Stimulated activated CD8-positive, alpha-beta memory T cell treated with anti-CD3 and anti-CD28 coated beads, Interleukin-7, amount 100 ng/mL, for 24 hours (primary cell): ENCODE data around the gene INPP5F.
"Not testable (repeated sequence)": the region's sequence is repeated elsewhere in the genome, so short reads cannot be mapped to it uniquely, and the experiment has no call there.

ENCODE experiments used
- DNase-seq: peaks from one replicate; pipeline ENCODE4 v3.0.0-alpha.2; 2020; ENCODE audit warnings: low read depth

The INPP5F gene

DNA sequence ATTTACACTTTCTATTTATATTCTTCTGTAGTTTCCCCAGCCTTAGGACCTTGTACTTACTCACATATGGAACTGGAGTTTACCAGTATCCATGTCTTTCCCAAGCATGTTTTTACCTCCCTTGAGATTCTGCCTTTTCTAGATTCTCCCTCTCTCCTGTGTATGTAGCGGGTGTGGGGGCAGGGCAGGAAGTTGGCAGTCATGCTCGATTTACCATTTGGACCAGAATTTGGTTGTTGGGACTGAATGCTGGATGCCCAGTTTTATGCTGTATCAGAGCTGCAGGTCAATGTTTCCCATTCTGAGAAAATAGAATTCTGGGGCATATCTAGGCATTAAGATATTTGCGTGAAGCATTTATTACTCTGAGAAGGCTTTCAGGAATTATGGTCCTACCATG is 14.2 kb downstream of the INPP5F start:
- no peak for DNase-seq

DNA sequence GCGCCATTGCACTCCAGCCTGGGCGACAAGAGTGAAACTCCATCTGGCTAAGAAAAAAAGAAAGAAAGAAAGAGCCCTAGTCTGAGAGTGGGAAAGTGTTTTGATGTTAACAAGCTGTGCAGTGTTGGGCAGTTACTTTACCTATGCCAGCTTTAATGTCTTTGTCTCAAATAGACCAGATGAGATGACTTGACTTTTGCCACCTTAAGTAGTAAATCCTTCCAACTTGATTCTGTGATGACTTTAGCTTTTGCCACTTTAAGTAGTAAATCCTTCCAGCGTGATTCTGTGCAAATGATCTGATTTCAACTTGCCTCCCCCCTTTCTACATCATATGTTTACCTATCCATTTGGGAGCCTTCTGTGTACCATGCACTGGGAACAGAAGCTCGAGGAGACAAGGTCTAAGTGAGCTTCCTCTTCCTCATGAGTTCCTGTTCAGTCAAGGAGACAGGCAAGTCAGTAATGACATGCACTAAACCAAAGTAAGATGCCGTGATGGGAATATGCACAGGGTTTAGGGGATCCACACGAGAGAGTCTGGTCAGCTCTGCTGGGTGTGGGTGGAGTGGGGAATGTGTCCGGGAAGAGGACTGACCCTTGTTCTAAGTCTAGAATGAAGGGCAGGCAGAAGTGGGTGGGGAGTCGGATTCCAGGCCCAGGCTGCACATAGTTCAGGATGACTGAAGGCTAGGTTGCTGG is 17.2 kb downstream of the INPP5F start:
- DNase-seq, result no peak

DNA sequence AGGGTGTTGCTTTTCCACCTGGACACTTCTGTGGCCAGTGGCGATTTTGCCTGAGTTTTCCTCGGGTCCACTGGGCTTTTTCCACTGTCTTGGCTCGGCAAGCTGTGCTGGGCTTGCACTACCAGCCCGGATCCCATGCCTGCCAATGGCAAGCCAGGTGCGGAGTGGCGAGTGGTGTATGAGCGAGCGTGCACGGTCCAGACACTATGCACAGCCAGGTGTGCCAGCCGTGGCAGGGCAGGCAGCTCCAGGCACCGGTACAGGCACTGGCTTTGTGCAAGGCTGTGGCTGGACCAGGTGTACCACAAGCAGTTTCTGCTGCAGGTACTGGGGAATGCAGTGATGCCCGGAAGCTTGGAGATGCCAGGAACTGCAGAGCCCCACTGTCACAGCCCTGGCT is 22.1 kb downstream of the INPP5F start:
- DNase-seq, result no peak

DNA sequence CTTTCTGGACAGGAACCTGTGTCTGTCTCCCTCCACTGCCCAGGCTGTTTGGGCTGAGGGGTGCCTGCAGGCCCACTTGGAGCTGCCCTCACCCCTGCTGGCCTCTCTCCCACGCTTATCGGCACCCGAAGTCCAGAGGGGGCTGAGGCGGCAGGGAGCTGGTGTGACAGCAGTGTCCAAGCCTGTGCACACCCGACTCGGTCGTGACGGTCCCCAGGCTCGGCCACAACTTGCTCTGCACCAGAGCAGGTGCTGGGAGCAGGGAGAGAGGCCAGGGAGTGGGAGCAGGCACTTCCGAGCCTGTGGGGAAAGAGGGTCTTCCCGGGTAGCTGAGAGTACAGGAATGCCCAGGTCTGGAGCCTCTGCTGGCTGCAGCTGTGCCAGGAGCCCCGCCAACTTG is 23.0 kb downstream of the INPP5F start:
- DNase-seq, result no peak

DNA sequence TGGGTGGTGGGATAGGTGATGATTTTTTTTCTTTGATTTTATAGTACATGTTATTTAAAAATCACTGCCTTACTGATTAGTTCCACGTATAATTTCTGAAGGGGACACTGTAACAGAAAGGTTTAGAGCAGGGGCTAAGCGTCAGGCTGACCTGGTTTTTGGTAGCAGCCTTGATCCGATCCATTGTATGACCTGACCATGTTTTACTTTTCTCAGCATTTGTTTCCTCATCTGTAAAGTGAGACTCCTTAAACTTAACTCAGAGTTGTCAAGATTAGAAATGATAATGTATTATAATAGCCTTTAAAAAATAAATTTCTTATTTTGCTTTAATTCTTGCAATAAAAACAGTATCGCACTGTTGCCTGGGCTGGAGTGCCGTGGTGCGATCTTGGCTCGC is 23.6 kb downstream of the INPP5F start:
- DNase-seq, result no peak

DNA sequence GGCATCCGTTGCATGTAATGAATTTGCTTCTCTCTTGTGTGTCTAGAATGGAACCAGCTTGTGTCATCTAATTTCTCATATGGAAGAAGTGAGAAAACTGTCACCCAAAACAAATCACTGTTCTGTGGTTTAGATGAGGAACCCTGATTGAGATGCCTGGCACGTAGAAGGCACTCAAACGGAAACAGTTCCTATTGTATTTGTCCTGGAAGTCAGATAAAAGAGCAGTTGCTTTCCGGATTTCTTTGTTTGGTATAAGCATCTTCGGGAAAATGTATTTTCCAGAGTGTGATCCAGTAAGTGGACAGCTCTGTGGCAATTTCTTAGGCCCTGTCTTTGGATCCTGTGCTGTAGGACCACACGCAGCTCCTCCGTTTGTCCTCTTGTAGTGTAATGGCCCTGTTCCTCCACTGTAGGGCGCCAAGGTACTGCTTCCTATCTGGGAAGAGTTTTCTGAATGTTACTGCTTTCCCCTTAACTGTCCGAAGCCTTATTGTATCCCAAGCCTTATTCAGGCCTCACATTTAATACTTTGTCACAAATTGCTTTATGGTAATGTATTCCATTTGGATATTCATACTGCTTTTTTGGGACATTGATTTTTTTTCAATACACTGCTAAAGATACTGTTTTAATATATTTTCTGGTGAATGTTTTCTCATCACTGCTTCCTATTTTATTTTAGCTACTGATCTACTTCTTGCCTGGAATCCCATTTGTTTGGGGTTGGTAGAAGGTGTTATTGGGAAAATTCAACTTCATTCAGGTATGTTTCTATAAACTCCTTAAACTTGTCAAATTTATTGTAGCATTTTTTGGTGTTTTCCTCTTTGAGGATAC is 24.8 kb downstream of the INPP5F start:
- peak; percentile 18 for DNase-seq

DNA sequence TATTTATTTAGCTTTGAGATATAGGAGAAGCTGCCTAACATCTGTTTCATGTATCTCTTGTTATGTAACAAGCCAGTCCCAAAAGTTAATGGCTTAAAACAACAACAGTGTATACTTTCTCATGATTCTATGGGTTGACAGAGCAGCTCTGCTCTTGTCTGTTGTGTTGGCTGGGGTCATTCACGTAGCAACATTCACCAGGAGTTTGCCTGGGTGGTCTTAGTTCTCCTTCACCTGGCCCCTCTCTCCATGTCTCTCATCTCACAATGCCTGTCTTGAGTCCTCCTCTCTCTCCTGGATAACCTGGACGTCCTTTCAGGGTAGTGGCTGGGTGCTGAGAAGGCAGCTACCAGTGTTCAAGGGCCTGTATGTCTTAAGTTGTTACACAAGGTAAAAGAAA is 27.5 kb downstream of the INPP5F start:
- DNase-seq, result no peak

DNA sequence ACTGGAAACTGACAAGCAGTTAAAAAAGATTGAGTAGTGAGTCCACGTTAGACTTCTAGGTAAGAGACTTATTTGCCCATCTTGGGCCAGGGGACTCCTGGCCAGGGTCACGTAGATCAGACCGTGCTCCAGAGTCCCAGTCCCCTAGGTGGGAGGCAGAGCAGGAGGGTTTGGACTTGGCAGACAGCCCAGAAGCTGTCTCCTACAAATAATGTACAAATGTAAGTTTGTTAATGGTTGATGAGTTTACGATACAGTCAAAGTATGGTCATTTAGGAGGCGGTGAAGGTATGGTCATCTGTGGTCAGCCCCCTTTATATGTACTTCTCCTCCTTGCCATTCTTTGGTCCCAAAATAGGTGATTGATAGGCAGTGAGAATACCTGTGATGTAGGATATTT is 28.2 kb downstream of the INPP5F start:
- DNase-seq, result no peak

DNA sequence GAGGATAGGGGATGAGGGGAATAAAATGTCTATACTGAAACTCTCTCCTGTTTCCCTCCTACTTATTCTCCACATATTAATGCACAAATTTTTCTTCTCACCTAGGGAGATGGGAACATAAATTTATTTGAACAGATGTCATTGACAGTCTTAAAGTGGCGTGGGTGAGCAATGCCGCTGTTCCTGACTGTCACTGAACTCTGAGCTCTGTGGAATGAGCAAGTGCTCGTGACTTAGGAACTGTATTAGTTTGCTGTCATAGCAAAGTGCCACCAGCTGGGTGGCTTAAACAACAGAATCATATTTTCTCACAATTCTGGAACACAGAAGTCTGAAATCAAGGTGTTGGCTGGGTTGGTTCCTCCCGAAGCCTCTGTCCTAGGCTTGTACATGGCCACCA is 29.1 kb downstream of the INPP5F start:
- no peak for DNase-seq

DNA sequence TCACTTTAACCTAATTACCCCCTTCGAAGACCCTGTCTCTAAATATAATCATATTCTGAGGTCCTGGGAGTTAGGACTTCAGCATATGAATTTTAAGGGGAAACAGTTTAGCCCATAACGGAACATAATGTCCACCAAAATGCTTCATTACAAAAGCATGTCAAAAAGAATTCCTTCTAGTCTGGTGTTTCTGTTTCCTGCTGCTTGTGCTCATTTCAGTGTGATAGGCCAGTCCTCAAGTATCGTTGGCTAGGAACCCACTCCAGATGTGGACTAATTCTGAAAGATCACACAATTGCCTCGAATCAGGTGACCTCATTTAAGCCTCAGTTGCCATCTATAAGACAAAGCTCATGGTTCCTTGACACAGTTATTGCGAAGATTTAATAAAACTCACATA is 29.6 kb downstream of the INPP5F start:
- DNase-seq, result no peak

DNA sequence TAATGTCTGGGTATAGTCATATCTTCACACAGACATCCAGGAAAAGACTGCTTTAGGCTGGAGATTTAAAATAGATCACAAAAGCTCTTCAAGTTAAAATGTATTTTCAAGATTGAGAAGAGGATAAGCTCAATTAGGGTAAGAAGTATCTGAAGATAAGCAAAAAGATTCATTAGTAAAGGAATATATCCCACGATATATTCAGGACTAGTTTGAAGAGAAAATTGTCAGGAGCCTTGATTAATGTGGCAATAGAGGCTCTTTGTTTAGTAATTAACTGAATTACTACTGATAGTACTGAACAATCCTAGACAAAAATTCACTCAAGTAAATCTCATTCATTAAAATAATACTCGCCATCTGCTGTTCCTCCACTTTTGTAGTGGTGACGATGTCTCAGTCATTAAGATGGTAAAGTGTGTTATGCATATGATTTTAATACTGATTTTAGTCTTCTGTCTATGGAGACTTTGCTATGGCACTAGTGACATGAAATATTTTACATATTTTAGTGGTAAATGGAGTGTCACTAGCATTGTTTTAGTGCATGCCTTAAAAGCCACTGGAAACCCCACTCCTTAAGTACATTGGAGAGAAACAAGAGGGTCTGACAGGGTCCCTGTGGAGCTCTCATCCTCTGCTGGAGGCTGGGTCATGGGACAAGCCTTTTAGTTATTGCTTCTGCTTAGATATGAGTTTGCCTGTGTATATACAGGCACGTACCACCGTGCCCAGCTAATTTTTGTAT is 32.8 kb downstream of the INPP5F start:
- no peak for DNase-seq

DNA sequence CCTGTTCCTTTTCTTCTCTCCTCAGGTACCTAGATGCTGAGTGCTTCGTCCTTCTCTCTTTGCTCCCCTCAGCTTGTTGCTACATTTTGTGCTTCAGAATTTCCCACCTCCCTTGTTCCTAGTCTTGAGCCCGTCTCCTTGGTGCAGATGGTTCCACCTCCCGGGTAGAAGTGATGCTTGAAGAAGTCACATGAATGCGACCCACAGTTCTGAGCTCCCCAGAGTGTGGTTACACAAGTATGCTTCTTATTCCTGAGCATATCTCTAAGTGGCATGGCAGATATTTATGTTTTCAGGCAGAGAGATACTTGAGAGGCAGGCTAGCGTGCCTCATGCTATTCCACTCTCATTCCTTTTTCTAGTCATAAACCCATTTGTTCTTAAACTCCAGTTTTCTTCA is 34.0 kb downstream of the INPP5F start:
- DNase-seq, result no peak

DNA sequence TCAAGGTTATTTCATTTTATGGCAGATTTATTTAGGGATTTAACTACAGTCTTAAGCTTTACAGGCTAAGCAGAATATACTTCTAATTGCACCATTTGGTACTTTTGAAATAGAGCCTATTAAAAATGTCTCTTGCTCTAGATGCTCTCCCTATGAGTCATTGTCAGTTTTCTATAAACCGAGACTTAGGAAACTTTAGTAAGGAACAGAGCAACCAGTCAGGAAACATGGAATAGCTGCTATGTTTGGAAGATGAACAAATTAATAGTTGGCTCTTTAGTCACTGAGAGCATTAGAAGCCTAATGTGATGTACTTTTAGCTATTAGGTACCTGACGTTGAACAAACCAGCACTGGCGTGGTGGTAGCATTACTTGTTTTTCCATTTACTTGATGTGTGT is 35.3 kb downstream of the INPP5F start:
- DNase-seq, result no peak

DNA sequence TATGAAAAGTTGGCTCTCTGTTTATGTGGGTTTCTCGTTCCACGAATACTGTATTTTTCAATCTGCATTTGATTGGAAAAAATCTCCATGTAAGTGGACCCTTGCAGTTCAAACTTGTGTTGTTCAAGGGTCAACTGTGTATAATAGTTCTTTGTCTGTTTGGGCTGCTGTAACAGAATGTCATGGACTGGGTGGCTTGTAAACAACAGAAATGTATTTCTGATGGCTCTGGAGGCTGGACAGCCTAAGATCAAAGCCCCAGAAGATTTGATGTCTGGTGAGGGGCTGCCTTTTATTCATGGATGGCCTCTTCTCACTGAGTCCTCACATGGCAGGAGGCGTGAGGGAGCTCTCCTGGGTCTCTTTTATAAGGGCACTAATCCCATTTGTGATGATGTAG is 36.2 kb downstream of the INPP5F start:
- no peak for DNase-seq

DNA sequence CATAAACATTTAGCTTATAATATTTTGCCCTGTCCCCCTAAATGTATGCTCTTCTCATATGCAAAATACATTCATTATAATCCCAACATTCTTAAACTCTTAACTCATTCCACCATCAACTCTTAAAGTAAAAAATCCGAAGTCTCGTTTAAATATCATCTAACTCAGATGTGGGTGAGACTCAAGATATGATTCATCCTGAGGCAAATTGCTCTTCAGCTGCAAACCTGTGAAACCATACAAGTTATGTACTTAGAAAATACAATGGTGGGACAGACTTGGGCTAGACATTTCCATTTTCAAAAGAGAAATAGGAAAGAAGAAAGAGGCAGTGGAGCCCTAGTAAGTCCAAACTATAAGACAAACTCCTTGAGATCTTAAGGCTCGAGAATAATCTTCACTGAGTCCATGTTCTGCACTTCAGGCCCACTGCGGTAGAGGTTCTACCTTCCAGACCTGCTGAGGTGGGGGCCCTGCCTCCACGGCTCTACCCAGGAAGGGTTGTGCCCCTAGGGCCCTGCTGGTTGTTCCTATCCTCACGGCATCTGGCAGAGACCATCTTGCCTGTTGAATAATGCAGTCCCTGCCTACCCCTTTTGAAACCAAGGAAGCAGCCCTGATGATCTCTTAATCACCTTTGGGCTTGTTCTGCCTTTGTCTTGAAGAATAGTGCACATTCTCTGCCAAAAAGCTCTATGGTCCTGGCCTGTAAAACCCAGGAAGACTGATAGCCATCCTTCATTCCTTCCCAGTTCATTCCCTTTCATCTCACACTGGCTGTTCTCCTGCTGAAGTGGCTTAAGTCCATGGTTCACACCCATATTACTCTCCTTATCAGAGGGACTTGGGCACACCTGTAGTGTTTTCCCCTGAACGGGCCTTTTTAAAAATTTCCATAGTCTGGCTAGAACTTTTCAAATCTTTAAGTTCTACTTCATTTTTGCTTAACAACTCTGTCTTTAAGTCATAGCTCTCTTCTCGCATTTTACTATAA is 37.3 kb downstream of the INPP5F start:
- no peak for DNase-seq

DNA sequence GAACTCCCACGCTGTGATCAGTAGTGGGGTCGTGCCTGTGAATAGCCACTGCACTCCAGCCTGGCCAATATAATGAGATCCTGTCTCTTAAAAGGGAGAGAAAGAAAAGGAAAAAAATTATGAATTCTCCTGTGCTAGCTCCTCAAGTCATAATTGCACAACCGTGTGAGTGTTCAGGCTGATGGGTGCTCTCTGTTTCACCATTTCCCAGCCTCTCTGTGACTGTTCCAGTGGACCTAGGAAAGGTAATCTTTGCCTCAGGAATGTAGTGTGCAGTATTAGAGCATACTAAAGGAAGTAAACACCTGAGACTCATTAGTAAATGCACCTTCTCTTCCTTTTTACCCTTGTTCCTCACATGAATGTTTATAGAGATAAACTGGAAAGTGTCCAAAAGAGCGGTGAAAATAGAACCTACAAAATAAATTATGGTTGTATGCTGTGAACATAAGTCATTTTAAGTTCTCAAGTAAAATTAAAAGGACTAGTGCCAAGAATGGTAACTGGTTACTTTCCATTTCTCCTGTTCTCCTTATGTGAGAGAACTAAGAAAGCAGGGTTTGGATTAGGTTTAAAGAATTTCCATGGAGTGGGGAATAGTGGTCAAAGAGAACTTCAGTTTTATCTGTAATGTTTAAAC is 42.7 kb downstream of the INPP5F start:
- DNase-seq, result no peak

DNA sequence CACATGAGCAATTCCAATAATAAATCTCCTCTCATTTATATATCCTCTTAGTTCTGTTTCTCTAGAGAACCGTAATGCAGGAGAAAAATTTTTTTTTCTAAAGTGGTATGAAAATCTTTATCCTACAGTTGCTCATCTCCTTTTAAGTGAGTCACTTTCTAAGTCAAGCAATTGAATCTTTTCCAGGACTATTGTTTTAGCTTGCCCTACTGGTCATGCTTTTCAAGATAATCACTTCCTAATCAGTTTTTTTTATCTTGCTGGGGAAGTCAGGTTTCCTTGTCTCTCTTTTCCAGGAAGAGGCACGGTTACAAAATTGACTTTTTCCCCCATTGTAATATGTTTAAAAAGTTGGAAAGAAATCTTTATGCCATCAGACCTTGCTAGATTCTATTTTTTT is 44.0 kb downstream of the INPP5F start:
- DNase-seq, result no peak

DNA sequence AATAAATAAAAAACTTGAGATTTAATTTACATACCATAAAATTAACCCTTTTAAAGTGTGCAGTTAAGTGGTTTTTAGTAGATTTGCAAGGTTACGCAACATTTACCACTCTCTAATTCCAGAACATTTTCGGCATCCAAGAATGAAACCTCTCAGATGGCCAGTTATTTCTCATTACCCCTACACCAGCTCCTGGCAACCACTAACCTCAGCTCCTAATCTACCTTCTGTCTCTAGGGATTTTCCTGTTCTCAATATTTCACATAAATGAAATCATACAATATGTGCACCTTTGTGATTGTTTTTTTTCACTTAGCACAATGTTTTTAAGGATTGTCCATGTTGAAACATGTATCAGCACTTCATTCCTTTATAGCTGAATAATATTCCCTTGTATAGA is 45.1 kb downstream of the INPP5F start:
- DNase-seq, result no peak

DNA sequence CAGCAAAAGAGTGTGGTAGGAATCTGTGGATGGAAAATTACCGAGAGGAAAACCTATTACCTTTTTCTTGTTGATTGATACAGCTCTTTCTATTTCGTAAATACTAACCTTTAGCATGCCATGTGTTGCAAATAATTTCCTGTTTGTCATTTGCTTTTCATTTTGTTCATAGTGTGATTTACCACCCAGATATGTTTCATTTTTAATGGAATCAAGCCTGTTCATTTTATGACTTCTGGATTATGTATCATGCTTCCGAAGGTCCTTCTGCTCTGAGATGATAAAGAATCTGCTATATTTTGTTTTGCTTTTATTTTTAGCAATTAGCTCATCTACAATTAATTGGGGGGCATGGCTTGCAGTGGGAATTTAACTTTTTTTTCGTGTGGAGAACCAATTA is 46.5 kb downstream of the INPP5F start:
- DNase-seq, result no peak

DNA sequence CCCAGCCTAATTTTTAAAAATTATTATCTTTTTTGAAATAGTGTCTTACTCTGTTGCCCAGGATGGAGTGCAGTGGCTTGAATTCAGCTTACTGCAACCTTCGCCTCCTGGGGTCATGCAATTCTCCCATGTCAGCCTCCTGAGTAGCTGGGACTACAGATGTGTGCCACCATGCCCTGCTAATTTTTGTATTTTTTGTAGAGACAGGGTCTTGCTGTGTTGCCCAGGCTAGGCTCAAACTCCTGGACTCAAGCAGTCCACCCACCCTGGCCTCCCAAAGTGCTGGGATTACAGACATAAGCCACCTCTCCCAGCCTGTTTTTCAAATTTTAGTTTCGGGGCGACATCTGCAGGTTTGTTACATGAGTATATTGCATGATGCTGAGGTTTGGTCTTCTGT is 47.2 kb downstream of the INPP5F start:
- DNase-seq, result not testable (repeated sequence)

DNA sequence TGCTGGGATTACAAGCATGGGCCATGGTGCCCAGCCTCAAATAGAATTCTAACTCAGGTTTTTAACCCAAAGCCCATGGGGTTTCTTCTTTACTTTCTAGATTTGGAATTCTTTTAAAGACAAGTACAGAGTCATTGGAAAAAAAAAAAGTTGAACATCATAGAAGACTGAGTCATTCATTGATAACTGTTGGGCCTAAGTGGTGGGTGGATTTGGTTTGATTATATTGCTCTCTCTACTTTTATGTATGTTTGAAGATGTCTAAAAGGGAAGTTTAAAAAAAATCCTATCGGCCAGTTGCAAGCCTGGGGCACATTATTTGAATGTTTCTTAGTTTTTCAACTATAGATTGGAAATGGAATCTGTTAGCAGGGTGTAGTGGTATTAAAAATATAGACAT is 49.7 kb downstream of the INPP5F start:
- no peak for DNase-seq
